Stimulated activated CD4-positive, alpha-beta T cell treated with anti-CD3 and anti-CD28 coated beads, Interleukin-1b, Interleukin-23, amount 100 ng/mL, for 1 hour (primary cell): ENCODE results near the gene SCN8A.

Experiments
- DNase-seq, 2 donors: peaks; one replicate each; pipeline ENCODE4 v3.0.0-alpha.2; 2020; ENCODE audit warnings: low read depth in 2 of 2

SCN8A gene

DNA sequence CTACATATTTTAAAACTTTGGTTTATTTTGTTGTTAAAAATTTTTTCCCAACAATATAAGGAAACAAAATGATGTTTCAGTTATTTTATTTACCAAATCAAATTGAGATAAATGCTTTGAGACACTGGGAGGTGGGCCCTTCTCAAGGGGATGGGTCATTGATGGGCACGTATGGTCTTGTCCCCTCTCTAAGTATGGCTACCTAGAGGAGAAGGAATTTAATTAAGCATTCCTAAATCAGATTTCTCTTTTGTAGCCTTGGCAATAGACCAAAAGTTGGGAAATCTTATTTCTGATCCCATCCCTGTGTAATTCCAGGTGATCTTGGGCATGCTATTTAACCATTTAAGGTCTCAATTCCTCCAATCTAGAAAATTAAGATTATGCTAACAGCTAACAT, 79.0 kb downstream of the SCN8A start:
- DNase-seq: no peak

DNA sequence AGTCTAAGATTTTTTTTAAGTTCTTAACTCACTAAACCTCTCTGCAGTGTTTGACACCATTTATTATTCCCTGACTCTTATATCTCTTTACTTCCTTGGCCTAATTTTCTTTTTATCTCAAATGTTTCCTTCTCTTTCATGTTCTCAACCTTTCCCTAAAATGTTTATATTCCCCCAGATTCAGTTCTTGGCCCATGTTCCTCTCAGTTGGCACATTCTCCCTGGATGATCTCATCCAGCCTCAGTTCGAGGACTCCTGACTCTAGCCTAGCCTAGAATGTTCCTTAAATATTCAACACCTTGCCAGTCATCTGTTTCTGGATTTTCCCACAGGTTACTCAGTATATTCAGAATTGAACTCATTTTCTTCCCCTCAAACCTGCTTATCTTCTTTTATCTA, 81.3 kb downstream of the SCN8A start:
- DNase-seq: no peak

DNA sequence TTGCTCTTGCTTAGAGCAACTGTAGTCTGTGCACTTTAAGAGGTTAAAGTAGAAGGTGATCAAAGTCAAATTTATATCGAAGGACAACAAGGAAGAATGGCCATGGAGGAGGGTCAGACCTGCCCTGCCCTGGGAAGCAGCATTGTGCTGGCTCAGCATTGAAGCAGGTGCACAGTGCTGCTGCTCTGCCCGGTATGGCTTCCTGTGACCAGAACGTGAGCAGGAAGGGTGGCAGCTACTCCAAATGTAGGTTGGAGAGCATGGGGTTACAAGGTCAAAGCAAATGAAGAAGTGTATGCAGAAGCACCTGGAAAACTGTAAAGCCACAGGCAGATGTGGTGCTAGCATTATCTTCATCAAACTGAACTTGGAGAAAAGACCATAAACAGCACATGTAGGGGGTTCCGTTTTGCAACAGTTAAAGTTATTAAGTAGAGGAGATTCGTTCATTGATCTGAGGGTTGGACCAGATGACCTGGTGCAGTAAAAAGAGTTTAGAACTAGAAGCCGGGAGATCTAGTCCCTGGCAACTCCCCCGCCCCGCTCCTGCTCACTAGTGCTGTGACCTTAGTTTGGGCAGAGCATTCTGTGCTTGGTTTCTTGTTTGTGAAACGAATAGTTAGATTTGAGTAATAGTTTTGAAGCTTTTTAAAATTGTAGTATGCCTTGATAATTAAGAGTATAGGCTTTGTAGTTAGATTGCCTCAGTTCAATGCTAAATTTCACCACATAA, 84.2 kb downstream of the SCN8A start:
- DNase-seq: no peak

DNA sequence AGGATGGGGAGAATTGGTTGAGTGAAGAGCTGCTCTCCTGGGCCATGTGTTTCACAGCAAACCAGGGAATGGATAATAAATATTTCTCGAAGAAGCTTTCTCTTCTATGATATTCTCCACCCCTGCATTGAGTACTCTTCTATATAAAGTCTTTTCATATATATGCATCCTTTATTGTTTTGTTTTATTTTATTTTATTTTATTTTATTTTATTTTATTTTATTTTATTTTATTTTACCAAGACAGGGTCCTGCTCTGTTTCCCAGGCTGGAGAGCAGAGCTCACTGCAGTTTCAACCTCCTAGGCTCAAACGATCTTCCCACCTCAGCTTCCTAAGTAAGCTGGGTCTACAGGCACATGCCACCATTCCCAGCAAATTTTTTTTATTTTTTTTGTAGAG, 85.8 kb downstream of the SCN8A start:
- DNase-seq: no peak

DNA sequence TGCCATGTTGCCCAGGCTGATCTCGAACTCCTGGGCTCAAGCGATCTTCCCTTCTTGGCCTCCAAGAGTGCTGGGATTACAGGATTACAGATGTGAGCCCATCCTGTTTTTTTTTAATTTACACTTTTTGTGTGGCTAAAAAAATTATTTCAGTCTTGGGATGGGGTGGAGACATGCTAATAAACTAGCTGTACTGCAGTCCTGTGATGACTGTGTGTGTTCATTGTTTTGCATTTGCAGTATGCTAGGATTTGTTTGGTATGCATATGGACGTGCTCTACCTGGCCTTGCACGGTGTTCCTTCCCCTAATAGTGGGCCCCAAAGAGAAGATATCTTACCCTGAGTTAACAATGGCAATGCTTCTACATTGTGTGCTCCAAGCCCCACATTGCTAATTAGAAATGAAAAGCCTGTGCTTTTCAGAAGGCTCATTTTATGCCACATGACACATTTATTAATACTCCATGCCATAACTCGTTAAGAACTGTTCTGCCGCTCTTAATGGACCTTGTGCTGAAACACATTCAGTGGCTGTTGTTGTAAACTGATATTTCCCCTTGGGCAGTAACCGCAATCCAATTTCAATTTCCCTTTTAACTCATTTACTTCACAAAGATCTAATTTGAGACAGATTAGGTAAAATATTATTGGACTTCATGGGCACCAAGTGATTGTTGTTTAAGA, 86.4 kb downstream of the SCN8A start:
- DNase-seq: no peak

DNA sequence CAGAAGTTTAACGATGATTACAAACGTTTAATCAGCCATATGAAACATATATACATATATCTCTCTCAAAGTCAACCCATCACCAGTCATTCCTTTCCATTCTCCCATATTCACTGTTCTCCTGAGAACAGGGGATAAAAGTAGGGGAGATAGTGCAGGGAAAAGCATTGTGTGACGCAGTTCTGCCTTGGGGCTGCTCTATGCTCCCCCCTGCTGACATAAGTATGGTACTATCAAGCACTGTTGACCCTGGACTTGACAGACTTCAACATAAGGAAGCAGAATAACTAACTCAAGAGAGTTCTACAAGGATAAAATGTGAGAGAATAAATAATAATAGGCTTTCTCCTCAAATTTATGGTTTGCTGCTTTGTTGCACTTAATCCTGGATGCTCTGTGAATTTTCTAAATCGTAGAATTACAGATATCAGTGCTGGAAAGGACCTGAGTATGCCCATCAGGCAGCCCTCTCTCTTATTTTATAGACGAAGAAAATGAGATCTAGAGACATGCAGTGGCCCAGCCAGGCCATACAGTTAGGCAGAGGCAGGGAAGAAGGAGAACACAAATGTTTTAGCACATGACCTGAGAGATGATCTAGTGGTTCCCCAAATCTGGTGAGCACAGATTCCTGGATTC, 87.2 kb downstream of the SCN8A start:
- no peak for DNase-seq

DNA sequence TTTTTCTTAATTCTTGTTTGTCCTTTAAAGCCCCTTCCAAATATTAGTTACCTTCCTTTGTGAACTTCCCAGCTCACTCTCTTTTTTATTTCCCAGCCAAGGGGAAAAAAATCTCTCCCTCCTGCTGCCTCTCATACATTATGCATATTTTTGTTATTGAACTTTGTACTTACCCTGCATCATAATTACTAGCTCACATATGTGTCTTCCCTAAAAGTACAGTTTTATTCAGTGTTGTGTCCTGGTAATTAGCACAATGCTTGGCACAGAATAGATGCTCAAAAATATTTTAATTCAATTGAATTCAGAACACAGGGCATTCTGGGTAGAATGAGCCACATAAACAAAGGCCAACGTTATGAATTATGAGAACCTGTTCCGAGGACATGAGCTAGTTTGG, 91.9 kb downstream of the SCN8A start:
- DNase-seq: no peak

DNA sequence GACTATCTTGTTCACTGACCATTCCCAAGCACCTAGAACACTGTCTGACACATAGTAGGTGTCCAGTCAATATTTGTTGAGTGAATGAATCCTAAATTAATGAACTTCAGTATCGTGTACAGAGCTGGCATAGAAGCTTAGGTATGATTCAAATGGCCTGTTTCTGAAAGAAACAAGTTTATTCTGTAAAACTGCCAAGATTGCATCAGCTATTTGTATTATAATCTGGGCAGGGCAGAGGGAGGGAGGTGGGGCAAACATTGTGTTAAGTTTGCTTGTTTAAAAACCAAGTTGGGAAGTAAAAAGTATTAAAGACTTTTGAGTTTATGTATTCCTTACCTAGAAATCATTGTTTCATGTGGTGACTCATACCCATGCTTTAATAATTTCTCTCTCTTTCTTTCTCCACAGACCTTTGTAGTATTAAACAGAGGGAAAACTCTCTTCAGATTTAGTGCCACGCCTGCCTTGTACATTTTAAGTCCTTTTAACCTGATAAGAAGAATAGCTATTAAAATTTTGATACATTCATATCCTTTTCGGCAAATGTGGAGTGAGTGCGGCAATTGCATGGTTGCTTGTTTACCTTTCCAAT, 92.8 kb downstream of the SCN8A start:
- no peak for DNase-seq

DNA sequence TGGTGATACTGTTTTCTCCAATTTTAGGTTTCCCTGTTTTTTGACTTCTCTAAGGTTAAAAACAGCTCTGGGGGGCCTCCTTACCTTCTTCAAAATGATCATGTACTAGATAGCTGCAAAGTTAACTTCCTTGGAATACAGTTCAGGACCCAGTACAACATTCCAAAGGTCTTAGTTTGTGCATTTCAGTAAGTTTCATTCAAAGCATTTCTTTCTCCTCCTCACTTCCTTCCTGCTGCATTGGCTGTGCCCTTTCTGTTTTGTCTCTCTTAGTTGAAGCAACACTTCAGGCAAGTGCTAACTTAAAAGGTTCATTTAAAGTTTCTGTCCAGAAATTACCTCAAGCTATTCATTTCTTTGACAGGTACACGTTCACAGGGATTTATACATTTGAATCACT, 95.7 kb downstream of the SCN8A start:
- DNase-seq: no peak

DNA sequence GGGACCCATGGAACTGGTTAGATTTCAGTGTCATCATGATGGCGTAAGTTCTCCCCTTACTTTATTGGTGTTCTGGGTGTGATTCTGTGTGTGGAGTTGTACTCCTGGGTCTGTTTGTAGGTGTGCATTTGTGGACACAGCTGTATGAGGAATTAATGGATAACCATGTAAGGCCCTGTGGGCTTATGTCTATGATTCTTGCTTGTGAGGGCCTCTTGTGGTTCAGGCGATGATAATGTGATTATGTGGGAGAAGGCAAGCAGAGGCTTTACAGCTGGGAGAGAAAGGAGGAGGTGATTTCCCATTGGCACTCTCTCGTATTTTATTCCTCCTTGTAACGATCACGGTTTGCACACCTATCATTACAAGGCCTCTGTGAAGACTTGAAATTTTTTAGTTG, 96.1 kb downstream of the SCN8A start:
- no peak for DNase-seq

DNA sequence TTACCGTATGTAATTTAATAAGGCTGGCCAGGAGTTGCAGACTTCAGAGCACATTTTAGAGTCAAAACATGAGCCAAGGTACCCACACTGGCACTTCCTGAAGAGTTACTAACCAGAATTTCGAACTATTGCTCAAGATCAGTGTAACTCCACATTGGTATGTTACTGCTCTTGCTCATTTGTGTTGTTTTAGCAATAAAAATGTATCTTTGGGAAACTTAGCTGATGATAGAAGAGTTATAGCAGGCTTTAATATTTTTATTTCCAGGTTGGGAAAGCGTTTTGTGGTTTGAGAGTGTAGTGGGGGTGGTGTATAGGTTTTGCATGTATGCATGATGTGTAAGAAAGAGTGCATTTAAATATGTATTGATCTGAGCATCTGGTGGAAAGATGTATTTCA, 96.6 kb downstream of the SCN8A start:
- DNase-seq: no peak

DNA sequence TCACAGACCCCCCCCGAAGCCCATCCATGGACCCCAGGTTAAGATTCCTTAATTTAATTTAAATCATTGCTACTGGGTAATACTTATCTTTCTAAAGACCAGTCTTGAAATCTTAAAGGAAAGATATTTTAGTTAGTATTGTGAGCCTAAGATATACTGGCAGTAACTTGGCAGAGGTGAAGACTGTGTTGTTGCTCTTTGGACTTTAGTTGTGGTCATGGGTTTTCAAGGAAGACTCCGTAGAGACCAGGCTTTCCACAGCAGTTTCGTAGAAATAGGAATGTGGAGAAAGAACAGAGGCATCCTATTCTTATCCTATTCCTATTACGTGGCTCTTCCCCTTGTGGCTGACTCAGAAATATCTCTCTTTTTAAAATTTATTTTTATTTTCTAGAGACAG, 99.0 kb downstream of the SCN8A start:
- no peak for DNase-seq

DNA sequence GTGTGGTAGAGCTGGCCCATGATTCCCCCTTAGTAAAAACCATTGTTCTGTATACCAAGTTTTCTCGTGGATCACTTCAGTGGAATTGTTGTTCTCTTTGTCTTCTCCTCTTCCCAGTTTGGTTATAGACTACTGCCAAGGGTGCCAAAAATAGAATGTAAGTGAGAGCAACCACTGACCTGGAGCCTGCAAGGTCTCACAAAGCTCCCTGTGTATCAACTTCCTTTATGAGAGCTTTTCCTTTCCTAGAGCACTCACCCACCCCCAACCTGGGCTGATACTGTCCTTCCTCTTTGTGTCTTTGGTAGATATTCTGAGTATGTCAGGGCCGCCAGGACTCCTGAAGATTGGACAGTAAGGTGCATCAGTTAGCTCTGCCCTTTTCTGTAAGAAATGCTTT, 101.0 kb downstream of the SCN8A start:
- DNase-seq: no peak

DNA sequence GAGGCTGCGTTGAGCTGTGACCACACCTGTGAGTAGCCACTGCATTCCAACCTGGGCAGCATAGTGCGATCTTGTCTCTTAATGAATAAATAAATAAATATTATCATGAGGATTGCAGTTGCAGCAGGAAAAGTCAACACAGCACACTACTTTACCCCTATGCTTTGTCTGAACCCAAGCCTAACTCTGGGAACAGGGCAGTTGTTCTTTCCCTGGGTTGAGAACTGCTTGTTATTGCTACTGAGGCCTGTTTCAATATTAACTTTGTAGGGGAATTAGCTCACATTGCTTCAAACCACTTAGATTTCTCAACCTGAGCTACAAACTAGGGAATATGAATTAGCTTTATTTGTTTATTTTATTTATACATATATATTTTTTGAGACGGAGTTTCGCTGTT, 102.5 kb downstream of the SCN8A start:
- DNase-seq: no peak

DNA sequence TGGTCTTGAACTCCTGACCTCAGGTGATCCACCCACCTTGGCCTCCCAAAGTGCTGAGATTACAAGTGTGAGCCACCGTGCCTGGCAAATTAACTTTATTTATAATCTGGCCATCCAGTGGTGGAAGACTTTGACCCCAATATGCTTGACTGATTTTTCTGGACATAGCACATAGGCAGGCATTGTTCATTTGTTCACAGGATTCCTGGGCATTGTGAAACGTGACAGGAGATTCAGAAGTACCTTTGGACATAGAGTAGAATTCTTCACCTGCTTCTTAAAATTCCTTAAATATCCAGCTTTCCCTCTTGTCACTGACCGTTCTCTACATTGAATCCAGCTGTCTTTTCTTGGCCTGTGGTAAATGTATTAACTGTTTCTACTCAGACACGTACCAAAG, 103.1 kb downstream of the SCN8A start:
- DNase-seq: no peak

DNA sequence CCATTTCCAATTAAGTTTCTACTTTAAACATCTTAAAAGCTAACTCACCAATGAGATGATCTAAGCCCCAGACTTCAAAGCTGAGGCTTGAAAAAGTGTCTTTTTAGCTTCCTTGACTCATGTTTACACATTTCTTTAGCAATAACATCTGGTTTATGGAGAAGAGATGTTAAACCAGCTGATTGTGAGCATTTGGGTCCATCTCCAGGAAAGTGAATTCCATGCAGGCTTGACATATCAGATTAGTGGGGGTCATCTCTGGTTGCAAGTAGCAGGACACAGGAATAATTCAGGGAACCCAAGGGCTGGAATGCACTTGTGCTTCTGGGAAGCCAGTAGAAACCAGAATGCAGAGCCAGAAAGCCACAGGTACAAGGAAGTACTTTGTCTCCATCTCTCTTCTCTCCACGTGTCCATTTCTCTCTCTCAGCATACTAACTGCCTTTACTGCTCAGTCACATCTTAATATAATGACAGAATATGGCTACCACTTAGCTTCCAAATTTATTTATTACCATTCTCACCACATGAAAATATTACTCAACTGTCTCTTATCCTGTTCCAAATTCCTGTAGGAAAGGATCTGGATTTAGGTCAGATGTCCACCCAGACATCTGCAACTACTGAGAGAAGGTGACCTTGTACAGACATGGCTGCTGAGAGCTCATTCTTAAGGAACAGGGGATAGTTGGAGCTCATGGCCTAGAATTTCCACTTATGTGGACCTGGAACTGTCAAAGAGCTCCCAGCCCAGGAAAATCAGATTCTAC, 104.4 kb downstream of the SCN8A start:
- DNase-seq: no peak

DNA sequence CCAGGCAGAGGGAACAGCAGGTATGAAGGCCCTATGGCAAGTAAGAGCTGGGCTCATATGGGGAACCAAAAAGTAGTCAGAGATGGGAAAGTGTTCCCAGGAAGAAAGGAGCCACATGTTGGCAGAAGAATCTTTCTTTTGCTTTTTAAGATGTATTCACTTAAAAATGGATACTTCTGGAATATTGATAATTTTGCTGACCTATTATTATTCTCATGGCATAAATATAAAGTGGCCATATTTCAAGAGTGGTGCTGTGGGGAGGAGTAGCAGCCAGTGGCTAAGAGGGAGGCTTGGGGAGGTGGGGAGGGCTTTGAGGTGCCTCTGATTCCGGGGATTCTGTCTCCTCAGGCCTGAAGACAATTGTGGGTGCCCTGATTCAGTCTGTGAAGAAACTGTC, 108.2 kb downstream of the SCN8A start:
- no peak for DNase-seq

DNA sequence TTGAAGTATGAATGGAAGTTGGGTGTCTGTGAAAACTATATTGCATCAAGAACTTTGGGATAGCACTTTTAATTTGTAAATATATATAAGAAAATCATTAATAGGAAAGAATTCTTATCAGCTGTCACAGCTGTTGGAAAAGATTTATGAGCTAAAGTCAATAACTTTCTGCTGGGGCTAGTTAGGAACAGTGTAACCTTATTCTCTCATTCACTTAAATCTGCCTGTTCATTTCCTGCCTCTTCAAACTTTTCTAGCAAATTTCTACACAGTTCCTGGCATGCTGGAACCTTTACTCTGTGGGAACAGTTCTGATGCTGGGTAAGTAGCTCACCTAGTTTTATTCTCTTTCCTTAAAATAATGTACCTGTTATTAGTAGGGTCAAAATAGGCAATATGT, 109.9 kb downstream of the SCN8A start:
- DNase-seq: no peak

DNA sequence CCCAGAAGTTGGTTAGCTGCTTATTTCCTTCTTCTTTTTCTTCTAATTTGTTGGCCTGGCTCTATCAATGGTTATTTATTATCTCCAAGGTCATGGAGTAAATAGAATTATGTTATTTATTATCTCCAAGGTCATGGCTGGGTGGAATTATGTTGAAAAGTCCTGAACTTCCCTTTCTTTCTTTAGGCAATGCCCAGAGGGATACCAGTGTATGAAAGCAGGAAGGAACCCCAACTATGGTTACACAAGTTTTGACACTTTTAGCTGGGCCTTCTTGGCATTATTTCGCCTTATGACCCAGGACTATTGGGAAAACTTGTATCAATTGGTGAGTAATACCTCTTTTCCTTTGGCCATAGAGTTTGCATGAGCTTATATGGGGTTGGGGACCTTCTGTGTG, 111.6 kb downstream of the SCN8A start:
- no peak for DNase-seq

DNA sequence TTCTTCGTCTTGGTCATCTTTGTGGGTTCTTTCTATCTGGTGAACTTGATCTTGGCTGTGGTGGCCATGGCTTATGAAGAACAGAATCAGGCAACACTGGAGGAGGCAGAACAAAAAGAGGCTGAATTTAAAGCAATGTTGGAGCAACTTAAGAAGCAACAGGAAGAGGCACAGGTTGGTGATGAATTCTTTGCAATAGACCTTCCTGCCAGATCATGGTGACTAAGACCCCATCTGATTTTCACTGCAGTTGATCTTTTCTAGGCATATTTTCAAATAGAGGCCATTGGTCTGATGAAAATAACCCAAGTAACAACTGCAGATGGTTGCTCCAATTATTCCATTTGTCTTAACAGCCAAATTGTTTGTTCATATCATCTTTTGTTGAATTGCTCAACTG, 114.4 kb downstream of the SCN8A start:
- DNase-seq: no peak

DNA sequence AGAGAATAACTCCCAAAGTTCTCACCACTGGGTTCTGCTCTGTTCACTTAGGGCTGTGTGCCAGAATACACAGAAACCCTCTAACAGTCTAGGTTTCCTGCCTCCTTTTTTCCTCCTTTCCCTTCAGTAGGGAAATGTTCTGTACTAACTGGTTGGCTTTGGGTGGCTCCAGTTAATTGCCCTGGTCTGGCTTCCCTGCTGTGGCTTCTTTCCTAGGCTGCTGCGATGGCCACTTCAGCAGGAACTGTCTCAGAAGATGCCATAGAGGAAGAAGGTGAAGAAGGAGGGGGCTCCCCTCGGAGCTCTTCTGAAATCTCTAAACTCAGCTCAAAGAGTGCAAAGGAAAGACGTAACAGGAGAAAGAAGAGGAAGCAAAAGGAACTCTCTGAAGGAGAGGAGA, 115.2 kb downstream of the SCN8A start:
- no peak for DNase-seq

DNA sequence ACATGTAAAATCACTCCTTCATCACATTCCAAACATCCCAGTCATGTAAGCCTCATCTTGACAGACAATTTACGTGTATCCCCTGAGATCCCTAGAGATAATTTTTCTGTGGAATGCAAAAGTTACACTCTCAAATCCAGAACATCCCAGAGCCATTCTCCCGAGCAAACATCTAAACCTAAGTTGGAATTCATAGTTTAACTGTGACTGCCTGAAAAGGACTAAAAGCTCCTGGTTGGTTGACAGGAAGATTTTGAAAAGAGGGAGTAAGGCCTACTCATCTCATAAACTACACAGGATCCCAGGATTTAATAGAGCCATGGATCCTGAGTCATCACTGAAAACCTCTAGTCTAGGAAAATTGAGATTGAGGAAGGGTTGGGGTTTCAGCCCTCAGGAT, 123.6 kb downstream of the SCN8A start:
- no peak for DNase-seq
